Measurements from ENCODE around the gene PPCS.

PPCS gene

GRCh38 chr1:42429603-42430002 is 26.7 kb upstream of the PPCS start:
- Histone ChIP-seq H3K9me3 (replicated peaks; ENCODE audit: low read length) (no peaks in the 10 kb centered on the region), H3K4me3 (ENCODE audit: low read length) (no peak overlapping the region), H3K36me3 (ENCODE audit: insufficient read depth, low read length) (no peaks in the 10 kb centered on the region), H3K4me2 (ENCODE audit: low read length) (no peak overlapping the region), H3K4me1 (ENCODE audit: control insufficient read depth, insufficient read depth, low read length) (no peaks in the 10 kb centered on the region), H3K9ac (ENCODE audit: low read depth, low read length) (no peak overlapping the region), H3K27me3 (ENCODE audit: control insufficient read depth, insufficient read depth, low read length) (peaks cover 19% of the 10 kb centered on the region)

- Histone ChIP-seq H3K9me3 (replicated peaks; ENCODE audit: low read length) (no peaks in the 10 kb centered on the region), H3K4me3 (ENCODE audit: low read length) (no peak overlapping the region), H3K36me3 (ENCODE audit: insufficient read depth, low read length) (no peaks in the 10 kb centered on the region), H3K27me3 (ENCODE audit: control insufficient read depth, insufficient read depth, low read length) (peaks cover 19% of the 10 kb centered on the region), H3K4me2 (ENCODE audit: low read length) (no peak overlapping the region), H3K4me1 (ENCODE audit: control insufficient read depth, insufficient read depth, low read length) (no peaks in the 10 kb centered on the region), H3K9ac (ENCODE audit: low read depth, low read length) (no peak overlapping the region)
These were observed 25.8 kb upstream of the PPCS start for GRCh38 chr1:42430286-42431135.

GRCh38 chr1:42431514-42431913 is 24.8 kb upstream of the PPCS start:
- Histone ChIP-seq H3K9ac (ENCODE audit: low read depth, low read length) (no peak overlapping the region), H3K27me3 (ENCODE audit: control insufficient read depth, insufficient read depth, low read length) (peaks cover 19% of the 10 kb centered on the region), H3K4me2 (ENCODE audit: low read length) (no peak overlapping the region), H3K4me1 (ENCODE audit: control insufficient read depth, insufficient read depth, low read length) (no peaks in the 10 kb centered on the region), H3K4me3 (ENCODE audit: low read length) (no peak overlapping the region), H3K36me3 (ENCODE audit: insufficient read depth, low read length) (no peaks in the 10 kb centered on the region), H3K9me3 (replicated peaks; ENCODE audit: low read length) (no peaks in the 10 kb centered on the region)

DNA sequence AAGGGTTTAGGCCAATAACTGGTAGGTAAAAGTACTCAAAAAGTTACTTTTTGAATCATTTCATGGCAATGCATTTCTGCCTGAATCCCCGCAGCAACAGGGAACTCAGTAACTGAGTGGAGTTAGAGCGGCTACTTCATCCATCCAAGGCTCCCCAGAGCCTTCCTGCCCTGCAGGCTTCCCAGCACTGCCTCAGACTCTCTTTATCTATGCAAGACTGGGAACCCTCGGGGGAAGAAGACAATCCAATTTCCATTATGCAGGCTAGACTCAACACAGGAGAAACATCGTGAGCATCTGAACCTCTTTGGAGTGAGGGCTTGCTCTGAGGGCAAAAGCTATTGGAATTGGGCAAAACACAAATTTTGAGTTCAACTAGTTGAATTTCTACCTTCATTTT is 23.6 kb upstream of the PPCS start:
- H3K9me3 ChIP-seq (replicated peaks; ENCODE audit: low read length) = no peaks in the 10 kb centered on the region
- no peak overlapping the region for H3K9ac ChIP-seq (ENCODE audit: low read depth, low read length)
- peaks cover 19% of the 10 kb centered on the region for H3K27me3 ChIP-seq (ENCODE audit: control insufficient read depth, insufficient read depth, low read length)
- H3K36me3 ChIP-seq (ENCODE audit: insufficient read depth, low read length) = no peaks in the 10 kb centered on the region
- H3K4me1 ChIP-seq (ENCODE audit: control insufficient read depth, insufficient read depth, low read length) = no peaks in the 10 kb centered on the region
- H3K4me3 ChIP-seq (ENCODE audit: low read length) = no peak overlapping the region
- H3K4me2 ChIP-seq (ENCODE audit: low read length) = no peak overlapping the region

GRCh38 chr1:42433369-42433768 is 23.0 kb upstream of the PPCS start:
- H3K36me3 ChIP-seq (ENCODE audit: insufficient read depth, low read length) = no peaks in the 10 kb centered on the region
- no peaks in the 10 kb centered on the region for H3K9me3 ChIP-seq (replicated peaks; ENCODE audit: low read length)
- no peak overlapping the region for H3K4me2 ChIP-seq (ENCODE audit: low read length)
- H3K27me3 ChIP-seq (ENCODE audit: control insufficient read depth, insufficient read depth, low read length) = peaks cover 19% of the 10 kb centered on the region
- H3K4me1 ChIP-seq (ENCODE audit: control insufficient read depth, insufficient read depth, low read length) = no peaks in the 10 kb centered on the region
- no peak overlapping the region for H3K9ac ChIP-seq (ENCODE audit: low read depth, low read length)
- no peak overlapping the region for H3K4me3 ChIP-seq (ENCODE audit: low read length)

DNA sequence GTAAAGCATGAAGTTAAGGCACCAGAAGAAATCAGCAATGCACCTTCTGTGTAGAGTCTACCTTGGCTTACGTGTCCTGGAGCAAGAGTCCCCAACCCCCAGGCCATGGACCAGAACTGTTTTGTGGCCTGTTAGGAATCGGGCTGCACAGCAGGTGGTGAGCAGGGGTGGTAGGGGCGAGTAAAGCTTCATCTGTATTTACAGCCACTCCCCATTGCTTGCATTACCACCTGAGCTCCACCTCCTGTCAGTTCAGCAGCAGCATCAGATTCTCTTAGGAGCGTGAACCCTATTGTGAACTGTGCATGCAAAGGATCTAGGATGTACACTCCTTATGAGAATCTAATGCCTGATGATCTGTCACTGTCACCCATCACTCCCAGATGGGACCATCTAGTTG is 22.0 kb upstream of the PPCS start:
- Histone ChIP-seq H3K36me3 (ENCODE audit: insufficient read depth, low read length) (no peaks in the 10 kb centered on the region), H3K27me3 (ENCODE audit: control insufficient read depth, insufficient read depth, low read length) (peaks cover 19% of the 10 kb centered on the region), H3K9me3 (replicated peaks; ENCODE audit: low read length) (no peaks in the 10 kb centered on the region), H3K9ac (ENCODE audit: low read depth, low read length) (no peak overlapping the region), H3K4me2 (ENCODE audit: low read length) (no peak overlapping the region), H3K4me1 (ENCODE audit: control insufficient read depth, insufficient read depth, low read length) (no peaks in the 10 kb centered on the region), H3K4me3 (ENCODE audit: low read length) (no peak overlapping the region)

- no peaks in the 10 kb centered on the region for H3K9me3 ChIP-seq (replicated peaks; ENCODE audit: low read length)
- no peak overlapping the region for H3K9ac ChIP-seq (ENCODE audit: low read depth, low read length)
- H3K4me2 ChIP-seq (ENCODE audit: low read length) = no peak overlapping the region
- H3K27me3 ChIP-seq (ENCODE audit: control insufficient read depth, insufficient read depth, low read length) = peaks cover 4% of the 10 kb centered on the region
- peaks cover 11% of the 10 kb centered on the region for H3K4me1 ChIP-seq (ENCODE audit: control insufficient read depth, insufficient read depth, low read length)
- H3K36me3 ChIP-seq (ENCODE audit: insufficient read depth, low read length) = no peaks in the 10 kb centered on the region
- H3K4me3 ChIP-seq (ENCODE audit: low read length) = no peak overlapping the region
These were observed 16.4 kb upstream of the PPCS start for GRCh38 chr1:42439940-42440339.

- Histone ChIP-seq H3K4me3 (ENCODE audit: low read length) (no peak overlapping the region), H3K36me3 (ENCODE audit: insufficient read depth, low read length) (no peaks in the 10 kb centered on the region), H3K9ac (ENCODE audit: low read depth, low read length) (no peak overlapping the region), H3K9me3 (replicated peaks; ENCODE audit: low read length) (no peaks in the 10 kb centered on the region), H3K4me1 (ENCODE audit: control insufficient read depth, insufficient read depth, low read length) (peaks cover 11% of the 10 kb centered on the region), H3K27me3 (ENCODE audit: control insufficient read depth, insufficient read depth, low read length) (peaks cover 4% of the 10 kb centered on the region), H3K4me2 (ENCODE audit: low read length) (no peak overlapping the region)
These were observed 13.7 kb upstream of the PPCS start for GRCh38 chr1:42442662-42443061.

DNA sequence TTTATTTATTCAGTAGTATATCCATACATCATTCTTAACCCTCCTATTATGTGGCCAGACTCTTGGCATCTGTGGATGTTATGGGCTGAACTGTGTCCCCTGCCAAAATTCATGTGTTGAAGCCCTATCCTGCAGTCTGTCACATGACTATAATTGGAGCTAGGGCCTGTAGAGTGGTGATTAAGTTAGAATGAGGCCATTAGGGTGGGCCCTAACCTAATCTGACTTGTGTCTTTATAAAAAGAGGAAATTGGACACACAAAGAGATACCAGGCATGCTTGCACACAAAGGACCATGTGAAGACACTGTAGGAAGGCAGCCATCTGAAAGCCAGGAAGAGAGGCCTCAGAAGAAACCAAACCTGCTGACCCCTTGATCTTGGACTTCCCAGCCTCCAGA is 7.1 kb upstream of the PPCS start:
- Histone ChIP-seq H3K4me1 (ENCODE audit: control insufficient read depth, insufficient read depth, low read length) (no peaks in the 10 kb centered on the region), H3K4me3 (ENCODE audit: low read length) (no peak overlapping the region), H3K9me3 (replicated peaks; ENCODE audit: low read length) (no peaks in the 10 kb centered on the region), H3K9ac (ENCODE audit: low read depth, low read length) (no peak overlapping the region), H3K27me3 (ENCODE audit: control insufficient read depth, insufficient read depth, low read length) (no peaks in the 10 kb centered on the region), H3K36me3 (ENCODE audit: insufficient read depth, low read length) (no peaks in the 10 kb centered on the region), H3K4me2 (ENCODE audit: low read length) (no peak overlapping the region)

DNA sequence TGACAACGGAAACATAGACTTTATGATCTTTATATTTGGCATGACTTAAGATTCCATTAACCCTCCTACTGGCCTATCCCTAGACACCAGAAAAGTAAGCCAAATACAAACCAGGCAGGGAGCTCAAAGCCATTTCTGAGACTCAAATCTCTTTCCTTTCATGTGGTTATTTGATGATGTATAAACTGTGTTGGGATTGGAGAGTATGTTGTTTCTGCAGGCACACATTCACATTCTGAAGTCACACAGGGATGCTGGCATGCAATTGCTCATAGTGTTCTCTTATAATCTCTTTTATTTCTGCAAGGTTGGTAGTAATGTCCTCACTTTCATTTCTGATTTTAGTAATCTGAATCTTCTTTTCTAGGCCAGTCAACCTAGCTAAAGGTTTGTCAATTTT is 6.3 kb upstream of the PPCS start:
- no peak overlapping the region for H3K9ac ChIP-seq (ENCODE audit: low read depth, low read length)
- H3K27me3 ChIP-seq (ENCODE audit: control insufficient read depth, insufficient read depth, low read length) = no peaks in the 10 kb centered on the region
- no peaks in the 10 kb centered on the region for H3K4me1 ChIP-seq (ENCODE audit: control insufficient read depth, insufficient read depth, low read length)

DNA sequence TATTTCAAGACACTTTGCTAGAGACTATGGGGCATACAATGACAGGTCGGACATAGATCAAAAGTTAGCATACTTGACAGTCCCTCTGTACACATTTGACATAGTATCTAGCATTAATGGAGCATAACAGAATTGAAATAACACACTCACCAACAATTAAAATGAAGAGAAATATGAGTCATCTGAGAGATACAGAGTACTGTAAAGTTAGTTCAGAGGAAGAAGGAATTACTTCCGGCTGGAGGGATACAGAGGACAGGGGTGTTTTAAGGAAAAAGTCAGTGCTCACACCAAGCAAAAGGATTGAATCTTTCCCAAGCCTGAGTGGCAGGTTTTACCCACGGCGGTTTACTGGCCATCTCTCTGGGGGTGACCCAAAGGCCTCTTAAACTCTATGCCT is 3.0 kb upstream of the PPCS start:
- H3K9me3 ChIP-seq (replicated peaks; ENCODE audit: low read length) = no peaks in the 10 kb centered on the region
- peaks cover 14% of the 10 kb centered on the region for H3K4me1 ChIP-seq (ENCODE audit: control insufficient read depth, insufficient read depth, low read length)
- H3K9ac ChIP-seq (ENCODE audit: low read depth, low read length) = no peak overlapping the region
- no peaks in the 10 kb centered on the region for H3K27me3 ChIP-seq (ENCODE audit: control insufficient read depth, insufficient read depth, low read length)
- H3K36me3 ChIP-seq (ENCODE audit: insufficient read depth, low read length) = no peaks in the 10 kb centered on the region
- no peak overlapping the region for H3K4me3 ChIP-seq (ENCODE audit: low read length)
- no peak overlapping the region for H3K4me2 ChIP-seq (ENCODE audit: low read length)

More for the DNA sequence above, 6.3 kb upstream of the PPCS start:
- Histone ChIP-seq H3K4me3 (ENCODE audit: low read length) (no peak overlapping the region), H3K9me3 (replicated peaks; ENCODE audit: low read length) (no peaks in the 10 kb centered on the region), H3K36me3 (ENCODE audit: insufficient read depth, low read length) (no peaks in the 10 kb centered on the region), H3K4me2 (ENCODE audit: low read length) (no peak overlapping the region)

DNA sequence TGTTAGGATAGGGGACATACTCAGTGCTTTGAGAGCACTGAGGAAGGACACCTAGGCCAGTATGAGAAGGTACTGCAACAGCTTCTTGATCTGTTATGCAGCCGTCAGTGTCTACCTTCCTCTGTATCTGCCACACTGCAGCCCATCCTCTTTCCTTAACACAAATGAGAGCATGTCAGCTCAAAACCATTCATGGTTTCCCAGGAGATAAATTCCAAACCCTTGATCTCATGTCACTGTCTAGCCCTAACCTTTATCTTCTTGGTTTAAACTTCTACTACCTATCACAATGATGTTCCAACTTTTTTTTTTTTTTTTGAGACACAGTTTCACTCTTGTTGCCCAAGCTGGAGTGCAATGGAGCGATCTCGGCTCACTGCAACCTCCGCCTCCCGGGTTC is 1.9 kb upstream of the PPCS start:
- Histone ChIP-seq H3K4me1 (ENCODE audit: control insufficient read depth, insufficient read depth, low read length) (peaks cover 14% of the 10 kb centered on the region), H3K4me3 (ENCODE audit: low read length) (no peak overlapping the region), H3K27me3 (ENCODE audit: control insufficient read depth, insufficient read depth, low read length) (no peaks in the 10 kb centered on the region), H3K4me2 (ENCODE audit: low read length) (no peak overlapping the region), H3K9me3 (replicated peaks; ENCODE audit: low read length) (no peaks in the 10 kb centered on the region), H3K9ac (ENCODE audit: low read depth, low read length) (no peak overlapping the region), H3K36me3 (ENCODE audit: insufficient read depth, low read length) (no peaks in the 10 kb centered on the region)

Measured in skeletal muscle satellite cell (primary cell).